SK-N-MC (cell line): ENCODE measurements around the gene SPATA6L.

Experiments
- FOXP2 ChIP-seq: optimal IDR thresholded peaks from 2 replicates; pipeline ENCODE3; 2011; ENCODE audit warnings: mild to moderate bottlenecking, moderate library complexity; ENCODE audit not compliant: insufficient read depth; ENCODE audit errors: extremely low read length, control extremely low read depth
- POLR2AphosphoS5 ChIP-seq: IDR thresholded peaks from 2 replicates; pipeline ENCODE4 v1.6.1; 2012; ENCODE audit warnings: mild to moderate bottlenecking, low read depth, low read length, borderline replicate concordance

DNA sequence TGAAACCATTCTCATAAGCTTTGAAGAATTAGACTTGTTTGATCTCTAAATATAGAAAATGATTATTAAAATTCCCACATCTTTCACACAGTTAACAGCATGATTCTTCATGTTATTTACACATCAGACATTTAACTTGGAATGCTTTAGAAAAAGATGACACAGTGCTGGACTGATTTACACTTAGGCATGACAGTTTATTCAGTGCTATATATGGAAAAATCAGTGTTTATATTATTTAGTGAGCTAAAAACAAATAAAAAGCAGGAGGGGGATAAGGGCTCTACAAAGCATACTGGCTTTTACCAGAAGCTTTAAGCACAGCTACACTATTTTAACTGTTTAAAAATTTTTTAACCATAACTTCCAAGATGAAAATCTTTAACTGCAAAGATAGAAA lies 43.1 kb upstream of the SPATA6L start:
- TF ChIP-seq FOXP2 (no peak), POLR2AphosphoS5 (no peak)
